Dedifferentiated amniotic fluid mesenchymal stem cell (primary cell): ENCODE results near the gene SCAANT1.
A peak's percentile ranks its signal among the peaks of the same experiment; 100 is the strongest.

ENCODE experiments used
- DNase-seq: peaks from one replicate; pipeline ENCODE4 v3.0.0-alpha.2; 2016; ENCODE audit errors: extremely low spot score

SCAANT1 gene

DNA sequence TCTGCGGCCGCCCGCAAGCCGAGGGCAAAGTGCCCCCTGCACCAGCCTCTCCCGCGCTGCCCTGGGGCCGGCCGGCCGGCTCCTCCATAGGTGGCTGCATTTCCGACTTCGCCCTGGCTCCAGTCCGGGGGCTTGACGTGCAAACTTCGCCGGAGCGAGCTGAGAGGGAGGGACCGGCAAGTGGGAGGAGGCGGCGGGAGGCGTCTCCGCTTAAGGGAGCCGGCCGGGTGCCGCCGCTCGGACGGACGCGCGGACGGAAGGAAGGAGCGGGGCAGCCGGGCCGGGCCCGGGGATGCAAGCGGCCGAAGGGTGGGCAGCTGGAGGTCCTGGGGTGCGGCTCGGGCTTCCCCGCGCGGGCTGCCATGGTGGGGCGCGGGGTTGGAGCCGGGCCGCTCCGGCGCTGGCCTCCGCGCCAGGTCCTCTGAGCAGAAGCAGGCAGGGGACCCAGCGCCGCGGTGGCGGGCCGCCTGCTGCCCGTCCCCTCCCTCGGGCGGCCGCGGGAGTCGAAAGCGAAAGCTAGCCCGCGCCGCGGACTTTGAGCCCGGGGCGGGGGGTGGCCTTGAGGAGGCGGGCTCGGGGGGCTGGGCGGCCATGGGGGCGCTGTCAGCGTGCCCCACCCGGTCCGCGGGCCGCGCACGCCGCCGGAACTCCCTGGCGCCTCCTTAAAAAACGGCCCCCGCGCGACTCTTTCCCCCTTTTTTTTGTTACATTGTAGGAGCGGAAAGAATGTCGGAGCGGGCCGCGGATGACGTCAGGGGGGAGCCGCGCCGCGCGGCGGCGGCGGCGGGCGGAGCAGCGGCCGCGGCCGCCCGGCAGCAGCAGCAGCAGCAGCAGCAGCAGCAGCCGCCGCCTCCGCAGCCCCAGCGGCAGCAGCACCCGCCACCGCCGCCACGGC lies at the start of gene SCAANT1:
Gene SCAANT1 (minus strand): TSS at position 511 of the 895 bp plus-strand sequence.
- DNase-seq = peak; percentile 88

DNA sequence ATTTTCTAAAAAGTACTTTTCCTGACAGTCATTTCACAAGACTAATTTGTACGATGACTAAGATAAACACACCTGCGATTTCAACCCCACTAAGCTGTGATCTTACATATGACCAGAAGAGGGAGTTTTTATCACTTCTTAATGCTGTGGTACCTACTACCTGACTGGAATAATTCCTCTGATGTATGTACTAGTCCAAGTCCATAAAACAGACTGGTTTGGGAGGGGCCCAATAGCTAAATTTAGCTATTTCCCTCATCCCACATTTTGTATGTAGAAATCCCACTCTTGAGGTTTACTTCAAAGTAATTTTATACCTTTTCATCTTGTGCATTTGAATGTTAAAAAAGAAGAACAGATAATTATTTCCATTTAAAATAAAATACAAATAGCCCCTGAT lies 49.7 kb upstream of the SCAANT1 start:
- DNase-seq = no peak

DNA sequence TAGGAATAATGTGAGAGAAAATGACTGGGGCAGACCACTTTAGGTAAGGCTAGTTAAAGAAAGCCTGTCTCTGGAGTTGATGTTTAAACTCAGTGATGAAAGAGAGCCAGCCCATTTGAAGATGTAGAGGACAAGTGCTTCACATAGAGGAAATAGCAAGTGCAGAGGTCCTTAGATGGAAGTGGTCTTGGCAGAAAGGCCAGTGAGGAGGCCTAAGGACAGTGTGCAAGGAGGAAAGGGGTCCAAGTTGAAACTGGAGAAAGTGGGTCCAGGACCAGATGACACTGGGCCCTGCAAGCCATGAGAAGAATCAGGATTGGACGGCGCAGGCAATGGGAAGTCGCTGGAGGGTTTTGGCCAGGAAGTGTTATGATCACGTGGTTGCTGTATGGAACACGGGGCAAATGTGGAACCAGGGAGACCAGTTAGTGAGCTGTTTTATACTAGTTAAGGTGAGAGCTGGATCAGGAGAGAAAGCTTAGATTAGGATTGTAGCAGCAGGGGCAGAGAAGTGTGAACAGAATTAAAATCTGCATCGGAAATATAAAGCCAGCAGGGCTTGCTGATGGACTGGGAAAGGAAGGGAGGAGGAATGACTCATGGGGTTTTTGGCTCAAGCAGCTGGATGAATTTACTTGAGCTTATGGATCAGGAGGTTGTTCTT lies 48.0 kb upstream of the SCAANT1 start:
- DNase-seq = peak; percentile 62

GRCh38 chr3:63959146-63959545 lies 47.0 kb upstream of the SCAANT1 start:
- DNase-seq = no peak

GRCh38 chr3:63955830-63956545 lies 43.8 kb upstream of the SCAANT1 start:
- DNase-seq = no peak

GRCh38 chr3:63955036-63955650 lies 43.0 kb upstream of the SCAANT1 start:
- DNase-seq = no peak

DNA sequence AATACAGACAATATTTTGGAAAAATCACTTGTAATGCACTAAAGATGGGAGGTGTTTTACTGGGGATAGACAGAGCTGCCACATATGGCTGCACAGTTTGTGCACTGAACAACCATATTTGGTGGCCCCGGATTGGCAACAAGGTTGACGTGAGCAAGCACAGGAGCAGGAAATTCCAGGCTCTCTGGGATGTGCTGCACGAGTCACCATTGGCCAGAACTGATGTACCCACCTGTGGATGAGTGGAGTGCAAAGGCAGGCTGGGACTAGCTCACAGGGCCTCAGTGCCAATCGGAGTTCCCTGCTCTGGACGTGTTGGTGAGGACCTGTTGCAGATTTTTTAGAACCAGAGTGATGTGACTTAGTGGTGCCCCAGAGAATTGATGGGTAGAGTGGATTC lies 42.0 kb upstream of the SCAANT1 start:
- DNase-seq = no peak

GRCh38 chr3:63952248-63952594 lies 40.0 kb upstream of the SCAANT1 start:
- no peak for DNase-seq

GRCh38 chr3:63951492-63952247 lies 39.5 kb upstream of the SCAANT1 start:
- no peak for DNase-seq

DNA sequence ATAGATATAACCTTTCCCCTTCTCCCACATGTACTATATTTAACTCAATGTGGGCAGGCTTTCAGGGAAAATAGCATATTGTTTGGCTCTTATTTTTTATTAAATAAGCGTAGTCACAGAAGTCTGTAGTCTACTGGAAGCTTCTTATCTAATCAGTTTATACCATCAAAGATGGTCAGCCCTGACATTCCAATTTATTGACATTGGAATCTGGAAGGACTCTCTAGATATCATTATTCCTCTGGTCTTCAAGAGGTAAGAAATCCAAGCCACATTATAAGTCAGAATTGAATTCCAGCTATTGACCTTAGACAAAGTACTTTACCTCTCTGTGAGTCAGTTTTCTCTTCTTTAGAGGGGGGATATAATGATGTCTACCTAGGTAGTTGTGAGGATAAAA lies 38.5 kb upstream of the SCAANT1 start:
- DNase-seq = no peak

DNA sequence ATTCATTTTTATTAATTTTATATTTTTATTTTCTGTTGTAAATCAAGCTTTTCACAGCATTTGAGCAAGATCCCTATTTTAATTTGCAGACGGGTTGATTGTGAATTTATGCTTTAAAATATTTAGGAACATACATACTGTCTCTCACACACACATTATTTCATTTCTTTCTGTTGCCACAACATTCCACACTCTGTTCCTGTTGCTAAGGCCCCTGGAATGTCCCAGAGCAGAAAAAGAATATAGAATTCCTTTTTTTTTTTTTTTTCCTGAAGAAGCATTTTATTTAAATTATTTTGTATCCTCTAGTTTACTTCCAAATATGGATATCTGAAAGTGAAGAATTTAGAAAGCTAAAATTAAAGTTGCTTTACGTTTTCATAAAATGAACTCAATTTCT lies 36.8 kb upstream of the SCAANT1 start:
- DNase-seq = peak; percentile 78

DNA sequence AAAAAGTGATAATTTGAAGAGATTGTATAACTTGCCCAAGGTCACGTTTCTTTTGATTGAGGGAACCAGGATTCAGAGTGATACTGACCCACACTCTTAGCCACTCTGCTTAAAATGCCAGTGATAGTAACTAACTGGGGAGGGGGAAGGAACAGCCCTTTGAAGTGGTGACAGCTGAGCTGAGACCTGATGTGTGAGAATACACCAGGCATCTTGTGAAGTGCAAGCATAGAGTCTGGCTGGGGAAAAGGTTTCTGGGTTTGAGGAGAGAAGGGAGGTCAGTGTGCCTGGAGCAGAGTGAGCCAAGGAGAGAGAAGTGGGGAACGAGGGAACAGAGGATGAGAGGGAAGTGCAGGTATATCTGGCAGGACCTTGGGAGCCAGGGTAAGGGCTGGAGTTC lies 35.4 kb upstream of the SCAANT1 start:
- DNase-seq = no peak

DNA sequence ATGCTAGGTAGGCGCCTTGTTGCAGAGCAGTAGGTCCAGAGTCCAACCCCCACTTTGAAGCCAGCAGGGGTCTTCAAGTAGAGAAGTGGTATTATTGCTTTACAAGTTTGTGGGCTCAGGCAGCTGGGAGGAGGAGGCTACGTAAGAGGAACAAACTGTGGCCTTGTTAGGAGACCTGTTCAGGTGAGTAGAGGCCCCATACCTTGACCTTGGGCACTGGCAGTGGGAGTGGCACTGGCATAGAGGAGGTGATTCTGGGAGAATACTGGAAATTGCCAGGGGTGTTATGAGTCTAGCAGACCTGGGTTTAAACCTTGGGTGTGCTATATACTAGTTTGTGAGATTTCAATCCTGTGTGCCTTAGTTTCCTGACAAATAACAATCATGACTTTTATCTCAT lies 34.6 kb upstream of the SCAANT1 start:
- DNase-seq = no peak

GRCh38 chr3:63945558-63946096 lies 33.4 kb upstream of the SCAANT1 start:
- no peak for DNase-seq

GRCh38 chr3:63943678-63944077 lies 31.5 kb upstream of the SCAANT1 start:
- no peak for DNase-seq

DNA sequence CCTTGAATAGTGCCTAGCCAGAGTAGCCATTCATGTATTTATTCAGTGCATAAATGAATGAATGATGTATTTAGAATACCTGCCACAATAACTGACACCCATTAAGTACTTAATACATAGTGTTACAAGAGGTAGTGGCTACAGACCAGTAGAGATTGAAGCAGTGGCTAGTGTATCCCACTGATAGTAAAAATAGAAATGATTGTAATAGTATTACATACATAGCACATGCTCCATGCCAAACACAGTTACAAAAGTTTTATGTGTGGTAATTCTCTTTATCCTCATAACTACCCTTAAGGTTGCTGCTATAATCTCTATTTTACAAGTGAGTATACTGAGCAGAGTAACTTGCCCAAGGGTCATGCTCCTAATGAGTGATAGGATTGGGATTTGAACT lies 30.3 kb upstream of the SCAANT1 start:
- DNase-seq = no peak

DNA sequence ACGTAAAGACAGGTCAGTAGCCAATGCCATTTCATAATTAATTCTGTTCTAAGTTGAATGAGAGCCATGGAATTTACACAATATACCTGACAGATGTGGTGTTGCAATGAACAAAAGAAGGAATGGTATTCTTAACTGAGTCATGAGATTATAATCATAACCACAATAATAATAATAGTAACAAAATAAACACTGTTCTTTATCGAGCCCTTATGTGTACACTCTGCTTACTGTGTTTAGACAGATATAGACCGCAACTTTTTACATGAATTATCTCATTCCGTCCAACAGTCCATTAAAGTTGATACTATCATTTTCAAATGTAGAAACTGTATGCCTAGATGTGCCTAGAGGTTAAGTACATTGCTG lies 28.2 kb upstream of the SCAANT1 start:
- DNase-seq = no peak

DNA sequence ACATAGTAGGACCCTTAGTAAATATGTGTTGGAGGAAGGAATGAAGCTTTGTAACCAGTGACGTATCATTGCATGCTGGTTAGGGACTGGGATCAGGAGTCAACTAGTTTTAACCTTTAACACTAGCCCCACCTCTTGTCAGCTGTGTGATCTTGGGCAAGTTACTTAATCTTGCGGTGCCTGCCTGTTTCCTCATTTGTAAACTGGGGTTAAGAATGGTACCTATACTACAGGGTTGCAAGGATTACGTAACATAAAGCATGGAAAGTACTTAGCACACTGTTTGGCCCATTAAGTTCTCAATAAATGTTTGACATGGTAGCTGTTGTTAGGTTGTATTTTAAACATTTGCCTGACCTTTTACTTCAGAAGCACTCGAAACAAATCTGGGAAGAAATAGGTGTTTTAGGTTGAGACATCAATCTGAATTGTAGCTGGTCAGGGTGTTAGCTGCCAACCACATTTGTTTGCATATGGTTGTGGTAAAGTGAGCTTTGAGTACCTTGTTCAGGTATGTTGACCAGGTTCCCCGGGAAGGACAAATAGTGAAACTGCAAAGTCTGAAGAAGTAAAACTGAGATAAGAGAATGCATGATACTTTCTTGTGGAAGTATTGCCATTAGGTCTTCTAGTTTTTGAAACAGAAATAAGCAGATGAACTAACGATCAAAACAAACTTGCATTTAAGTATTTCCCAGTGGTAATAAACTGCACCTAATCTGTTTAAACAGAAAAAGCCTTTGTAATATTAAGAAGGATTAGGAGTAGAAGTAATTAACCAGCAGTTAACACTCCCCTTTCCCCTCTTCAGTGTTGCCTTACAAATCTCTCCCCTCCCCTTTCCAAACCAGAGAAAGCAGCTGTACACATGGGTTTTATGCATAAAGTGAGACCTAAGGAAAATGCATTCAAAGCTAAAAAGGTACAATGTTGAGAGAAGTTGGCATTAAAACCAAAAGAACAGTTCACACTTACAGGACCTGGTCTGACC lies 25.8 kb upstream of the SCAANT1 start:
- no peak for DNase-seq

DNA sequence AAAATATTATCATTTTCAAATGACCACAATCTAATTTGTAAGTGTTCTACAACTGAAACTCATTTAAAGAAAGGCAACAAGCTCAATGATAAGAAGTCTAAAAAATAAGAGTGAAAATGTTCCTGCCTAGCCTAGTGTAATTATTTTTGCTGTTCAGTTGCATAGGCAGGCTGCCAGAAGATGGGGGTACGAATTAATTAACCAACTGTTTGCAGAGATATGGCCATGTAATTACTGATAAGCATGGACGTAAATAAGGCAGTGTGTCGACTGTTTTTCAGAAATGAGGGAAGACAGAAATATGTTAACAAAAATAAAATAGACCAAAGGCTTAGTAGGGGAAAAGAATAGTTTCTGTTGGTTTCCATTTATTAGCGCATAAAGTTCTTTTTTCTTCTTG lies 24.7 kb upstream of the SCAANT1 start:
- DNase-seq = no peak
